Kasumi-1 (cell line): ENCODE data around the gene KRT4.
"Not testable (repeated sequence)": the region's sequence is repeated elsewhere in the genome, so short reads cannot be mapped to it uniquely, and the experiment has no call there.

Experiments used
- DNase-seq, 2 experiments: peaks; one replicate each; lab custom pipeline; 2025; lab: John Stamatoyannopoulos, UW

Gene KRT4

DNA sequence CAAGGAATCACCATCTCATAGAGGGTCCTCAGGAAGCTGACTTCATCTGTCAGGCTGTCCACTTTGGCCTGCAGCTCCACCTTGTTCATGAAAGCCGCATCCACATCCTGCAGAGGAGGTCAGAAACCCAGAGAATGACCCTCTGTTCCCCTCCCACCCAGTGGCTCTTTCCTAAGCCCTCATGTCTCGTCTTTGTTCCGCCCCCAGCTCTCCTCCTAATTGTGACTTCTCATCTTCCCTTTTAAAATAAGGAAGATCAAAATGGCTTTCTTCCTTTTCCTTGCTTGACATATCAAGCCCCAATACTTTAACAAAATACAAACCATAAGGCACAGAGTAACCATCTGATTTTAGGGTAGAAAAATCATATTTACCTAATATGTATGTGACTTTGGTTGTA is 41.1 kb downstream of the KRT4 start:
- DNase-seq, result no peak

GRCh38 chr12:52772188-52772587 is 41.7 kb downstream of the KRT4 start:
- DNase-seq, result no peak

GRCh38 chr12:52771505-52771904 is 42.4 kb downstream of the KRT4 start:
- no peak for DNase-seq

DNA sequence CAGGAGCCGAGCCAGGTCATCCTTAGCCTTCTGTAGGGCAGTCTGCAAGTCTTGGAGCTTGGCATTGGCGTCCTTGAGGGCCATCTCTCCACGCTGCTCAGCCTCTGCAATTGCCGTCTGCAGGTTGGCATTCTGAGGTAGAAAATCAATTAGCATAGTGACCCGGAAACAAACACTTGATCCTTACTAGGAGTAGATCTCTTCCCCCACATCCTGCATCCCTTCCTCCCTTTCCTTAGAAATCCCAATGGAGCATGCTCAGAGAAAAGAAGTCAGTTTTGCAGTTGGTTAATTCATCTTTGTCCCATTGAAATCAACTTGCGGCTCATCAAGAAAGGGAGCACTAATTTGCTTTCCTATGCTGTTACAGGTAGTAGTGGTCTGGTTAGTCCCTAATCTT is 42.8 kb downstream of the KRT4 start:
- DNase-seq, result no peak

GRCh38 chr12:52769946-52770345 is 44.0 kb downstream of the KRT4 start:
- no peak for DNase-seq

GRCh38 chr12:52769354-52769753 is 44.6 kb downstream of the KRT4 start:
- no peak for DNase-seq

GRCh38 chr12:52768479-52769200 is 45.3 kb downstream of the KRT4 start:
- no peak for DNase-seq

- no peak for DNase-seq
Measured at GRCh38 chr12:52767427-52767826, 46.5 kb downstream of the KRT4 start.

GRCh38 chr12:52767020-52767379 is 46.9 kb downstream of the KRT4 start:
- DNase-seq, result no peak

DNA sequence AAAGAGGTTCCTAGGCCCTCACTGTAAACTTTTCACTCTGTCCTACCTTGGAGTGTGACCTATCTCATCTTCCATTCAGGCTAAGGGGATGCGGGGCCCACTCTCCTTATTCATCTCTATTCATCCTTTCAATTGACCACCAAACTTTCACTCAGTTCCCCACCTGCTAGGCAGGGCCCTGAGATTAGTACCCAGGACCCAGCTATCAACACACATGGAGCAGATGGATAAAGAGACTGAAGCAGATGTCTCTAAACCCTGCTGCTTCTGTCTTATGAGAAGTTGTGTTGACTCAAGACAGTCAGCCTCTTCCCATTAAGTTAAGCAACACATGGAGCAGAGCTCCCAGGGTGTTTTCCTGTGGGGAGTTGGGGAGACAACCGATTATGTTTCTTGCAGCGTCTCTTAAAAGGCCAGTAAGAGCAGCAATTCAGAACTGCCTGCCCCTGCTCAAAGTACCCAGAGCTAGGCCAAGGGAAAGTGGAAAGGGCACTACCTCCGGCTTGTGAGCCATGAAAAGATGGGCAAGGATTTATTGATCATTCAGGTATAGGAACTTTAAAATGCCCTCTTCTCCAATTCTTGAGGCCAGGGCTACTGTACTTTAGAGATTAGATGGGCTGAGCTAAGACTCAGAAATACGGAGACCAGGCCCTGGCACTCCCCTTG is 47.4 kb downstream of the KRT4 start:
- no peak for DNase-seq

- no peak for DNase-seq
Measured at GRCh38 chr12:52765702-52766101, 48.2 kb downstream of the KRT4 start.

- DNase-seq, result no peak
Measured at GRCh38 chr12:52763991-52764390, 49.9 kb downstream of the KRT4 start.

- DNase-seq, result no peak
Measured at GRCh38 chr12:52763036-52763659, 50.8 kb downstream of the KRT4 start.

- no peak for DNase-seq
Measured at GRCh38 chr12:52761802-52762201, 52.1 kb downstream of the KRT4 start.

DNA sequence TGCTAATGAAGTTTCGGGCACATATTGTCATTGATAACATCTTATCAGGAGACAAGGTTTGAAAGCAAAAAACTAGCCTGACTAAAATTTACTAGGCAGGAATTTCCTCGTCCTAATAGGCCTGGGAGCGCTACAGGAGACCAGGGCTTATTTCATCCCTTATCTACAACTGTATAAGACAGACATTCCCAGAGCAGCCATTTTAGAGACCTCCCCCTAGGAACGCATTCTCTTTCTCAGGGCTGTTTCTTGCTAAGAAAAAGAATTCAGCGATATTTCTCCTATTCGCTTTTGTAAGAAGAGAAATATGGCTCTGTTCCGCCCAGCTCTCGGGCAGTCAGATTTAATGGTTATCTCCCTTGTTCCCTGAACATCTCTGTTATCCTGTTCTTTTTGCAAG is 52.7 kb downstream of the KRT4 start:
- DNase-seq, result not testable (repeated sequence)

- no peak for DNase-seq
Measured at GRCh38 chr12:52760623-52761022, 53.3 kb downstream of the KRT4 start.

DNA sequence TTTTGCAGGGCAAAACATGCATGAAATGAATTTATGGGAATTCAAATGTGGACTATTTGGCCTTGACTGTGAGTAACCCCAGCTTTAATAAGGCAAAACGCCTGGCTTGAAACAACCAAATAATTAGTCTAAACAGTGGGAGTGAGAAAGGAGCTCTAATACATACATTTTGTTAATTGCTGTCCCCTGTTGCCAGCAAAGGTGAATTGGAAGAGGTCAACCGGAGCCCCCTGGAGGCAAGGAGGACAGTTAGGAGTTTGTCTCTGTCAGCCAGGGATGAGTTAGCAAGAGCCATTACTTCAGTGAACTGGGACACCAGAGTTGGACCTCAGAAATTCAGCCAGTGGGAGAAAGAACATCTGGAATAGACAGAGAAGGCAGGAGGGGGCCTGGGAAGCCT is 54.2 kb downstream of the KRT4 start:
- no peak for DNase-seq

- no peak for DNase-seq
Measured at GRCh38 chr12:52759218-52759617, 54.7 kb downstream of the KRT4 start.

DNA sequence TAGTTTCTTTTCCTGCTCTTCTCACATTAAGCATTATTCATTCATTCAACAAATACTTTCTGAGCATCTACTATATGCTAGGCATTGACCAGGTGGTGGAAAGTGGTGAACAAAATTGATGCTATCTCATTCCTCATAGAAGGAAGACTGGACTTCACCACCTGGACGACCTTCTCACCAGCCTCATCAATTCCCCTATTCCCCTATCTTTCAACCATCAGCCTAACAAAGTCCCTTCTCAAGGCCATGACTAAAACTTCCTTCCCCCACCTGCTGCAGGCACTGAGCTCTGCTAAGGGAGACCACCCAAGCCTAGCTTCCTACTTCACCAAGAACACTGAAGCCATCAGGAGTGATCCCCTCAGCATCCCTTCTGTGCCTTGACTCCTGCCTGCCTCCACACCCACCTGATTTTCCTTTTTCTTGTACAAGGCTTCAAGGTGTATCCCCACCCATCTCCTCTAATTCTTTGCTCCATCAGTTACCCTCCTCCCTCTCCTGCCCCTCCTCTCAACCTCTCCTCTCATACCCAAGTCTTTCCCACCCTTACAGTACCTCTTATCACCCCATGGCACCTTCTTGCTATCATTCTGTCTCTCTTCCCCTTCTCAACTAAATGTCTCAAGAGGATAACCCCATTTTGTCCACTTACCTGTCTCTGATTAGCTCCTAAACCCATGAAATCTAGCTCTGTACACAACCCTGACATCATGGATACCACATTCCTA is 56.3 kb downstream of the KRT4 start:
- DNase-seq, result no peak
